GM19463 (cell line): ENCODE results near the gene EPRS1.
"Not testable (repeated sequence)": the region's sequence is repeated elsewhere in the genome, so short reads cannot be mapped to it uniquely, and the experiment has no call there.

Experiments
- ATAC-seq: cut with Tn5 transposase; IDR thresholded peaks from one replicate; pipeline ENCODE4 v1.9.1; 2021; ENCODE audit warnings: mild to moderate bottlenecking, moderate library complexity; ENCODE audit not compliant: unreplicated experiment

EPRS1 gene

DNA sequence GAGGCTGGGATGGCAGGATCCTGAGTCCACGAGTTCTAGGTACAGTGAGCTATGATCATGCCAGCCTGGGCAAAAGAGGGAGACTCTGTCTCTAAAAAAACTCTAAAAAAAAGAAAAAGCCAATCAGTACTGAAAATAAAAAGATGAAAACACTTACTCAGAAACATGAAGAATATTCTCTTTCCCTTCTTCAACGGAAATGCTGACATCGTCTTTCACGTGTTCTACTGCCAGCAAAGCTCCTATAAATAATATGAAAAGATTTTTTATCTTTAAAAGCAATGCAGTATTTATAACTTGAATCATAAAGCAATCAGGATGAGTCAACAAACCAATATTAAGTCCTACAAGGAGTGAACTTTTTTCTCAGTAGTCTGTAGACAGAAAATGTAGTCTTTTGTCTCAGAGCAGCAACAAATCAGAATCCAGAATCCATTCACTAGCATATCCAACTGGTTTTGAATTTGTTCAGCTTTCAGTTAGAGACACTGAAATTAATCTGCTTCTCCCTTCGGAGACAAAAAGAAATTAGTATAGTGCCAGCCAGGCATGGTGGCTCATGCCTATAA lies 6.2 kb downstream of the EPRS1 start:
- no peak for ATAC-seq

DNA sequence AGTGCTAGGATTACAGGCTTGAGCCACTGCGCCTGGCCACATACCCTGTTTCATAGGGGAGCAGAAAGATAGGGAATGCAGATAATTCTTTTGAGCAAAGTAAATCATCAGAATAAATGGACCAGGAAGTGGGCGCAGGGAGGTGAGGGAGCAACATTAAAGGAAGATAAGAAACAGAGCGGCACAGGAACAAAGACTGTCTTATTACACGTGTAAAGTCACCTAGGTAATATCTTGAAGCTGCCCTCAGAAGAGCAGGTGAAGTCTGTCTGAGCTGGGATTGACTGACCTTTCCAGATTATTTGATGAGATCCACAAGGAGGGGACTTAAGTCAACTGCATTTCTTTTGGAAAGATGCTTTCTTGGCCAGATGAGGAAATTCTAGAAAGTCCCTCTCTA lies 7.7 kb downstream of the EPRS1 start:
- no peak for ATAC-seq

DNA sequence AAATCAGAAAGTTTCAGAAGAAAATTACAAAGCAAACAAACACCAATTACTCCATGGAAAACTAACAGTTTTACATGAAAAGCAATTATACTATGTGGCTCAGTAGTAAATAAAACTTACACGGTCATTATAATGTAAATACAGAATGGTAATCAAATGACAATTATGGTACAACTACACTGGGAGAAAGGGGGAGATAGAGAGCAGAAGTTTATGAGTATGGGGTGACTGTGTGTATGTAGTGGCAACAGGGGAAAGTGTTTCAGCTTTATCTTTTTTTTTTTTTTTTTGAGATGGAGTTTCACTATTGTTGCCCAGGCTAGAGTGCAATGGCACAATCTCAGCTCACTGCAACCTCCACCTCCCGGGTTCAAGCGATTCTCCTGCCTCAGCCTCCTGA lies 8.5 kb downstream of the EPRS1 start:
- ATAC-seq = not testable (repeated sequence)

DNA sequence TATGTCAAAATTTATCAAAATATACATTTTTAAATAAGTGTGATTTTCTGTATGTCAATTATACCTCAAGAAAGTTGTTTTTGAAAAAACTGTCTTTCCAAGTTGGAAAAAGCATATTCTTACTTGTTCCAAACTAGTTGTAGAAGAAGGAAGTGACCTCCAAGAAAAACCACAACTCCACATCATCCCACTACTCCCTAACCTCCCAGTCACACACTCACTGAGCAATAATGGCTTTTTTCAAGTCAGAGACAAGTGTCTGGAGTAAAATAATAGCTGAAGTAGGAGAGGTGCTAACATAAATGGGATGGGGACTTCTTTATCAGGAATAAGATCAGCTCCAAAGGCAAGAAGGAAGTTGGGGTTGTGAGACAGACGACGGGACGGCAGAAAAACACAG lies 13.4 kb downstream of the EPRS1 start:
- no peak for ATAC-seq

DNA sequence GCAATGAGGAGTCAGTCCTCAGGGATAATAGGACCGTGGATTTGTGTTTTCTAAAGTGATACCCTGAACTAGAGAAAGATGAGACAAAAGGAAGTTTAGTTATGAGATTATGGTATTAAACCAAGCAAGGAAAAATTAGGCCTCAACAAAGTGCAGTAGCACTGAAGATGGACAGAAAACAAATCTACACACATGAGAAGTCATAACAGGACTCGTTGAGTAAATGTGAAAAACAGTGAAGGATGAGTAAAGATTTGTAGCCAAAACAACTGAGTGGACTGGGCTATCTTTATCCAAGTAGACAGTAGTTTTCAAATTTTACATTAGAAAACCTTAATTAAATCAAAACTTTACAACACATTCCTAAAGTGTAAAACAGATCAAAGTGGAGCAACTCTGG lies 15.0 kb downstream of the EPRS1 start:
- no peak for ATAC-seq

DNA sequence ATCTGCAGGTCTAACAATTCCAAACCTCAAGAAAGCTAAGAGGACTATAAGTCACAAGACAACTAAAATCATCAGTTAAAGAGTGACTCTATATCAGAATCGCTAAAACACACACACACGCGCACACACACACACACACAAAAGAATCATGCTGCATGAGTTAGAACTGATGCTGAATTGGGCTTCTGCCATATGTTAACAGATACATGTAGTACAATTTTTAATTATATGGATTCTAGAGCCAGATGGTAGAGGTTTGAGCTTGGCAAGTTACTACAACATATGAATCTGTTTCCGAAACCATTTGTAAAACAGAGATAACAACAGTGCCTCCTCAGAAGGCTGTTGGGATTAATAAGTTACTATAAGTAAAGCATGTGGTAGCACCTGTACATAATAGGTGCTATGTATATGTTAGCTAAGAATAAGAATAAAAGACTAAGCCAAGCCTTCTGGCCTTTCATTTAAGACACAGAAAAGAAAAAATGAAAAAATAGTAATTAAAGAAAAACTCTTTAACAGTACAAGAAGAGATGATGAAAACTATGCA lies 17.9 kb downstream of the EPRS1 start:
- no peak for ATAC-seq

DNA sequence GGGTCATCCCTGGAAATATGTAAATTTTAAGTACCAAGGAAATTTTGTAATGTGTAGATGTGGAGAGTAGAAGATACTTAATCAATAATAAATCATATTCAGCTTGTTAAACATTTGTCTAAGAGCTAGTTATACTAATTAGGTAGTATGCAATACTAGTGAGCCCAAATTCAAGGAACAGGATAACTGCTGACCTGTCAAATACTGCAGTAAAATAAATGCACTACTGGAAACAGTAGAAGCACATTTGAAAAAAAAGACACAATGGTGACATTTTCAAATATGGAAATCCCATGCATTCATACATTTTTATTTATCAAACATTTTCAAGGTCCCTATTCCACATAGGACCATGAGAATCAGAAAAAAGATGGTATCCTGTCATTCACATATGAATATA lies 27.2 kb downstream of the EPRS1 start:
- ATAC-seq = no peak

DNA sequence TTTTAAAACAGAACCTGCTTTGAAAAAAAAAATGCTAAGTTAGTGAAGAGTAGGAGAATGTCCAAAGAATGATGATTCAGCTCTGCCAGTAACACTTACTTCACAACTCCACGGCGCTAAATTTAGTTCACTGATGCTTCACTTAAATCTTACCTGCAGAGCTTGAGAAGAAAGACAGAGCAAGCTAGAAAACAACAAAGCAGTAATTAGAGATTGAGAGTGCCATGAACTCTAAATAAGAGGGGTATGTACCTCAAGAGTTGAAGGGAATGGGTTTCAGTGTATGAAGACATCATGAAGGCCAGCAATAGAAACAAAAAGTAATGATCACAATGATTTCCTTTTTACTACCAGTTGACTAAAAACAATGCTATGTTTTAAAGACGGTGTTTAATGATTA lies 32.8 kb downstream of the EPRS1 start:
- ATAC-seq = peak; percentile 85

DNA sequence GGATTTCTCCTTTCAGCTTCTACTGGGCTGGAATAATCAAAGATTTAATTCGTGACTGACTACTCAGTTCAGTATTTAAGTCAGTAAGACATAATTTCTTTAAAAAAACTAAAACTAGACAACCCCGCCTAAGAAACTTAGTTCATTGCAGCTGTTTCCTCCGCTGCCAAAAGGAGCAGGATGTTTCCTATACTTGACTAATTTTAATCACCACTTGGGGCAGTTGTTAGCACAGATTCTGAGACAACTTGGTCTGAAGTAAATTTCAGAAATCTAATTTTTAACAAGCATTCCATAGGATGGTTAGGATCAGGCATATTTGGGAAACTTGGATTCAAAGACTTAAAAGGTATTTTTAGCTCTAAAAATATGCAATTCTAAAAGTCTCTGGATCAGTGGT lies 34.0 kb downstream of the EPRS1 start:
- ATAC-seq = no peak

DNA sequence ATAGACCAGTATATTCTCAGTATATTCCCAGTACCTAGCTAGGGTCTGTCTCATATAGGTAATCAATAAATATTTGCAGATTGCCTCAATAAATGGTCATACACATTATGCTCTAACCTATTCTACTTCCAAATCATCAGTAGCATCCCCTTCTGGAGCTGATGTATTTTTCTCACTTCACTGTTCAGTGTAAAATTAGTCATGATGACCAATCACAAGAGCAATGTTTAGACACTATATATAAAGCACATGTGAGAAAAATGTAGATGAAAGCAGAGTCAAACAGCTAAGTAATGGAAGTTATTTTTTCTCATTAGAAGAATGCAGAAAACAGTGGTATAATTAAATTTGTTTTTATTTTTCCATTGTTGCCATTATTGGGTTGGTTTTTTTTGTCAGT lies 34.7 kb downstream of the EPRS1 start:
- no peak for ATAC-seq

DNA sequence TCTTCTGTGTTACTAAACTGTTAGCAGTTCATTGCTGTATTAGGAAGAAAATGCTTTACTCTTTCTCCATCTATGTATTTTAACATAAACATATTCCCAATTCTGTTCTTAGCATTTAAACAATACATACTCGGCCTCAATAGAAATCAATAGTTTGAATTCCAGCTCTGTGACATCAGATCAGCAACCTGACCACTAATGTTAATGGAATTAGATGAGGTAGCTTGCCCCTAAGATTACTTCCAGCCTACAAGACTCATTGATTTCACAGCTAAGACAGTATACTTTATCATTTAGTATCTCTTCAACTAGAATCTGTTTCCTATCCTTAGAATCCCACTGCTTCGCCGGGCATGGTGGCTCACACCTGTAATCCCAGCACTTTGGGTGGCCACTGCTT lies 38.9 kb downstream of the EPRS1 start:
- no peak for ATAC-seq

DNA sequence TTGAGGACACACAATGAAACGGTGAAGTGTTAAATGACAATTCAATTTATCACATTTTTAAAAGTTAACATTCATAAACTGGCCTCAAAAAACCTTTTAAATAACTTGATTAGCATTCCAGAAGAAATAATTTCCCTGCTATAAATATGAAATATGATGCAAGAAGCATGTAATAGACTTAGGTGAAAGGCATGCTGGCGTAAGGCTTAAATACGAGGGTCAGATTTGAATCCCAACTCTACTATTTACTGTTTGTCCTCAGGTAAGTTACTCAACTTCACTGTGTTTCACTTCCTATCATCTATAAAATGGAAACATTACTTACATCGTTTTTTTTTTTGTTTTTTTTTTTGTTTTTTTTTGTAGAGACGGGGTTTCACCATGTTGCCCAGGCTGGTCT lies 40.8 kb downstream of the EPRS1 start:
- ATAC-seq = no peak

DNA sequence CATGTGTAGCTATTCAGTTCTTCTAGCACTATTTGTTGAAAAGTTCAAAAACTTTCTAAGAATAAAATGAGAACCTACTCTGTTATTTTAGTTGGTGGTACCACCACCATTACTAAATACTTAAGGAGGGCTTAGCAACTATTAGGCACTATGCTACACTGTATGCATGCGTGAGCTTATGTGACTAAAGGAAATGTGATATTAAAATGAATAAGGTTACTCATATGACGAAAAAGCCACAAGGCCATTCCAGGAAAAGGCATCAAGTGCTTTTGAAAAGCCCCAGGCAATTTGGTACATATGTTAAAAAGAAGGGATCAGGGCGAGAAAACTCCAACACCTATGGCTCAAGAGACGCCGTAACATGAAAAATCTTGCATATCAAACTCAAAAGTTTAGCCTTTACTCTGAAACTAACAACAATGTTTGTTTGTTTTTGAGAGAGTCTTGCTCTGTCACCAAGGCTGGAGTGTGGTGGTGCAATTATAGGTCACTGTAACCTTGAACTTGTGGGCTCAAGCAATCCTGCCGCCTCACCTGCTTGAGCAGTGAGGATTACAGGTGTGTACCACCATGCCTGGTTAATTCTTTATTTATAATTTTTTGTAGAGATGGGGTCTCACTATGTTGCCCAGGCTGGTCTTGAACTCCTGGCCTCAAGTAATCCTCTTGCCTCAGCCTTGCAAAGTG lies 42.5 kb downstream of the EPRS1 start:
- no peak for ATAC-seq

DNA sequence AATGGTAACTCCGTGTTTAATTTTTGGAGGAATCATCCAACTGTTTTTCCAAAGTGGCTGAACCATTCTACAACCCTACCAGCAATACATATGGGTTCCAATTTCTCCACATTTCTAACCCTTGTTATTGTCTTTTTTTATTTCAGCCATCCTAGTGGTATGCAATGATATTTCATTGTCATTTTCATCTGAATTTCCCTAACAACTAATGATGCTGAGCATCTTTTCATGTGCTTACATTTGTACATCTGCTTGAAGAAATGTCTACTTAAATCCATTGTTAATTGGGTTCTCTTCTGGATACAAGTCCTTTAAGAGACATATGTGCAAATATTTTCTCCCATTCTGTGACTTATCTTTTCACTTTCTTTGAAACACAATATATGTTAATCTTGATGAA lies 43.3 kb downstream of the EPRS1 start:
- ATAC-seq = no peak

DNA sequence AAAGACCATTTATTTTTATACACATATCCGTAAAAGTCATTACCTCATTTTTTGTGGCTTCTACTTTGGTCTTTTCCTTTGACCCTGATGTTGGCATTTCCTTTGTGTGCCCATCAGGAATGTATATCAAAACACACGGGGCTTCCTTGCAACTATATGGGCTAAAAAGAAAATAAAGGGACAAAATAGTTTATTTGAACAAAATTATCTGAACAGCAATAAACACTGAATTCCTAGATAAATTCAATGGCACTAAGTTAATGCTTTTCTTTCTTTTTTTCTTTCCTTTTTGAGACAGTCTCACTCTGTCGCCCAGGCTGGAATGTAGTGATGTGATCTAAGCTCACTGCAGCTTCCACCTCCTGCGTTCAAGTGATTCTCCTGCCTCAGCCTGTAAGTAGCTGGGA lies 45.2 kb downstream of the EPRS1 start:
- no peak for ATAC-seq

DNA sequence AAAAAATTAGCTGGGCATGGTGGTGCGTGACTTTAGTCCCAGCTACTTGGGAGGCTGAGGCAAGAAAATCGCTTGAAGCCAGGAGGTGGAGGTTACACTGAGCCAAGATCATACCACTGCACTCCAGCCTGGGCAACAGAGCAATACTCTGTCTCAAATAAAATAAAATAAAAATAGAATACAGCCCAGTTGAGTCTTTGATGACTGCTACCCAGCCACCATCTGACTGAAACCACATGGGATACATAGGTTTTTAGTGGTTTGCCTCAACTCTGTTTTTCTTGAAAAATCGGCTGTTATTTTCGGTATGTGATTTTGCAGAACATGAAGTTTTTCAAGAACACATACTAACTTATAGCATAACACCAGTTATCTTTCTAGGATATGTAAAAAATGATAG lies 46.5 kb downstream of the EPRS1 start:
- no peak for ATAC-seq
